HL-60/S4 (cell line): ENCODE results near the gene CAMKK2.

Experiments
- in situ Hi-C: fragments of 300-500 bp; cut with MboI; formaldehyde crosslinking; loops from 2 replicates; pipeline ENCODE4 v1.14.3; 2022; ENCODE audit warnings: low sequenced_read_pairs

Gene CAMKK2

DNA sequence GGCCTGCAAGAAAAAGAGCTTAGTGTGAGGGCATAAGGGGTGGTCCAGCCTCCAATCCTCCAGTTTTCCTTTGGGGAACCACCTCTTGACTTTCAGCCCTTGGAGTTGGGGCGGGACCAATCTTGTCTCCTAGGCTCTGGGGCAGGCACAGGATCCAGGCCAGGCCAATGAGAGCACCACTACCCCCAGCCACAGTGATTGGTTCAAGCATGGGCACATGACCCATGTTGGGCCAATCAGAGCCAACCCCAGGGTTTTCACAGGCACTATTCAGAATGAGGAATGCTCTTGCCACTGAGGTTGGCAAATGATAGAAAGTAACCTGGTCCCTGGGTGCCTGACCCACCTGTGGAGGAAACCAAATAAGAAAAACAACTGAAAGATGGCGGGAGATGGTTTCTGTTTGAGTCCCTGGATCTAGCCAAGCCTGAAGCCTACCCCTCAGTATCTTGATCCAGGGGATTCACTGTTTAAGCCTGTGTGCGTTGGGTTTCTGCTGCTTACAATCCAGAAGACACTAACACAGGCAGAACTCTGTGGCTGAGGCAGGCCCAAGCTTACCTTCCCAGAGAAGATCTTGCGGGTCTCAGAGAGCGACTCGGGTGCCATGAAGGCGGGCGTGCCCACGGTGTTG is 43.7 kb downstream of the CAMKK2 start:
- in situ Hi-C loops: no loop called here

GRCh38 chr12:121251838-121252237 is 44.7 kb downstream of the CAMKK2 start:
- in situ Hi-C loops: no loop called here

DNA sequence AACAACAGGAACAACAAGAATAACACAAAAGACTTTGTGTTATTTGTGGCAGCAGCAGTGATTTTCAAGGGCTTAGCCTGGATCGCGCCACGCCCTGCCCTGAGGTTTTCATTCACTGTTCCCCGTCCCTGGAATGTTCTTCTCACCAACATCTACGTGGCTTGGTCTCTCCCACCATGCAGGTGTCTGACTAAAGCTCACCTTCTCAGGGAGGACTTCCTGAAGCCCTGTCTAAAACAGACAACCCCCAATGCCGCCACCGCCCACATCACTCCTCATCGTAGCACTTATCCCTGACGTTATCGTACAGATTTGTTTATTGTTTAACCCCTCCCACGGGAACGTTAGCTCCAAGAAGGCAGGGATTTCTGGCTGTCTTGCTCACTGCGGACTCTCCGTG is 46.1 kb downstream of the CAMKK2 start:
- in situ Hi-C loops: no loop called here

DNA sequence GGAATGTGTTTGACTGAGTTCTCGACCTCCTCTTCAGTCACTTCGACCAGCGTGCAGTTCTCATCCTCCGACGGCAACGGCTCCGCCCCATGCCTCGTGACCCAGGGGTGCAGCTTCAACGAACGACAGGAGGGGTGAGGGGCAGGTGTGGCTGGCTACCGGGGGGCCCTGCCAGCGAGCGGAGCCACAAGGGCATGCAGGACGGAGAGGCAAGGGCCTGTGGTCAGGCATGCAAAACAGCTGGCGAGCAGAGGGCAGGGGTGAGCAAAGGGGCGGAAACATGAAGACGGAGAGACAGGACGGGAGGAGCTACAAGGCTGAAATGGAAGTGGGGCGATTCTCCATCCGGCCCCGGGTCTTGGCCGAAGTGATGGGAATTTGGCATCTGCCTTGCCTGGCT is 47.9 kb downstream of the CAMKK2 start:
- in situ Hi-C loops: no loop called here

GRCh38 chr12:121246893-121247557 is 49.5 kb downstream of the CAMKK2 start:
- in situ Hi-C loops: no loop called here

GRCh38 chr12:121245951-121246350 is 50.6 kb downstream of the CAMKK2 start:
- in situ Hi-C loops: no loop called here

DNA sequence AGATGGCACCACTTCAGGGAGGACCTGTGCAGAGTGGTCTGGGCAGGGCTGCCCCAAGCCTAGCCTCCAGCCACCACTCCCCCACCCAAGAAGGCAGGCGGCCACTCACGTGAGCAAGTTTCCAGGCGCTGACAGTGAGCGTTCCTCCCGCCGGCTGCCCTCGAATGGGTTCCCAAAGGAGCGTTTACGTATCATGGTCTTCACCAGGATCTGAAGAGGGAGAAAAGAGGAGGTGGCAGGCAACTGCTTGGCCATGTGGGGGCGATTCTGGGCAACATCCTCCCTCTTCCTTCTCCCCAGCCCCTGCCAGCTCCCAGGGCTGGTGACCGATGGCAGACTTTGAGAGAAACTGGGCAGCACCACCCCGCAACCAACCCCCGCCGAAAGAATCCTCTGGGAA is 51.5 kb downstream of the CAMKK2 start:
- in situ Hi-C loops: no loop called here

DNA sequence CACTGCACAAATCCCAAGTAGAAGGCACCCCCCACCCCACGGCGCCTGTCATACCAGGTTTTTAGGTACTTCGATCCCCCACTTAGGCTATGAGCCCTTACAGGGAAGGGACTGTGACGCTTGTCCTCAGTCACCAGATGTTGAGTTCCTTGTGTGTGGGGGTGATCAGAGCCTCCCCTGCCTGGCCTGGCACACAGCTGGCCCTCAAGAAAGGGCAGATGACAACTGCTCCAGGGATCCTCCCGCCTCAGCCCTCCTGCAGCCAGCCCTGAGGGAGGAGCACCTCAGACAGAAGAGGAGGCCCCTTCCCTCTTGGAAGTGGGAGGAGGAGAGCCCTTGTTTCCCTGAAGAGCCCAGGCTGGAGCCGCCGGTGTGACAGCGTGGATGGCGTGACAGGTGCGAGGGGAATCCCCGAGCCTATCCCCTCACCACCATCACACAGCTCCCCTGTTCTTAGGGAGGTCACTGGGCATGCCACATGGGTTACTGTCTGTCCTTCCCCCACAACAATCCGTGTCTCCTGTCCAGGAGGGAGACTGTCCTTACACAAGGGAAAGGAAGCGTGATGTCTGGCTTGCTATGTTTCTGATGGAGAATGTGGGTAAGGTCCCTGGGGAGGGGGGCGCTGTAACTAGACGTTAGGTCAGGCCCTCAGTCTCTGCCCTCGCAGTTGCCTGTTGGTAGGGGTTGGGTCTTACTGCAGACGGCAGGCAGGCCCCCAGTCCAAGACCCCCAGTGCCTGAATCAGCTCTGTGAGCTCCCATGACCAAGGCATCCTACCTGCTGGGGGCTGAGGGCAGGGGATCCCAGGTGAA is 55.1 kb downstream of the CAMKK2 start:
- in situ Hi-C loops: no loop called here

- in situ Hi-C loops: no loop called here
Observed at GRCh38 chr12:121240484-121241101, 55.9 kb downstream of the CAMKK2 start.

- in situ Hi-C loops: no loop called here
Observed at GRCh38 chr12:121240062-121240420, 56.5 kb downstream of the CAMKK2 start.

DNA sequence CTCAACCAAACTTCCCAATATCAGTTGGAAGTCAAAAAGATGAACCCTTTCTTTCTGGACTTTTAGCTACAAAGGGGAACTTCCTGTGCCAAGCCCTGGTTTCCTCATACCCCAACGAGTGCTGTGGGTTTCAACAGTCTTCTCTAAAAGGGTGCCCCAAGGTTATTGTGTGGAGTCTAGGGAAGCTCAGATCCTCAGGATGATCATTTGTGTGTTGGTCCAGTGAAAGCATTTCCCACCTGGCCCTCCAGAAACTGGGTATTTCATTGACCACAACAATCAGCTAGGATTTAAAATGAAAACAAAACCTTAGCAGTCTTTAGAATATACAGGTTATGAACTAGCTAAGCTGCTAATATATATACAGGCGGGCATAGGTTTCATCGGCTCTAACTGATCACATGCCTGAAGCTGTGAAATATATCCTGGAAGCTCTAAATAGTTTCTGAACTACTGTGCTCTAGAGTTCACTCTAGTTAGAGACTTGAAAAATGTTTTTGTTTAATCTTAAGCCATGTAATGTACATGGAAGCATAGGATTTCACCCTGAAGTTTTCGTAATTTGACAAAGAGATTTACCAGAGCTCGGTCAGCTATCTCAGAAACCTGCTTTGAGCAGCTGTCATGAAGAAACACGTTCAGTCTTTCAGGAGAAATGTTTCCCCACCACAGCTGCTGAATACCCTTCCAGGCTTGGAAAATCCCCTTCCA is 57.0 kb downstream of the CAMKK2 start:
- in situ Hi-C loops: no loop called here

- in situ Hi-C loops: no loop called here
Observed at GRCh38 chr12:121238604-121239350, 57.7 kb downstream of the CAMKK2 start.

DNA sequence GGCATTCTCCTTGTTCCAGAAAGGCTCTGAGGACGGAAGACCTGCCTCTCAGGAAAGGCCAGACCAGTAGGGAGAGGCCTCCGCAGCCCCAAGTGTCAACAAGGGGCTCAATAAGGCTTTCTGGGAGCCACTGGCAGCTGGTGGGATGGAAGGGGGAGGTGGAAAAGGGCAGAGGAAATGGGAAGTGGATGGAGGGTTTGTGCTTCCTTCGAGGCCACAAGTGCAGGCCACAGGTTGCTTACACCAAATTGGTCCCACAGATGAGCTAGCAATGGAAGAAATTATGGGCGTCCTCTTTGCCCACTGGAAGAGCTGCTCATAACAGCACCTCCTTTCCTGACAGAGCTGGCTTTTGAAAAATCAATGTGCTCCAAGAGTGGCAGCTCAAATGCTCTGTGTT is 58.4 kb downstream of the CAMKK2 start:
- in situ Hi-C loops: no loop called here

GRCh38 chr12:121237415-121237814 is 59.1 kb downstream of the CAMKK2 start:
- in situ Hi-C loops: no loop called here

GRCh38 chr12:121236776-121237175 is 59.7 kb downstream of the CAMKK2 start:
- in situ Hi-C loops: no loop called here

DNA sequence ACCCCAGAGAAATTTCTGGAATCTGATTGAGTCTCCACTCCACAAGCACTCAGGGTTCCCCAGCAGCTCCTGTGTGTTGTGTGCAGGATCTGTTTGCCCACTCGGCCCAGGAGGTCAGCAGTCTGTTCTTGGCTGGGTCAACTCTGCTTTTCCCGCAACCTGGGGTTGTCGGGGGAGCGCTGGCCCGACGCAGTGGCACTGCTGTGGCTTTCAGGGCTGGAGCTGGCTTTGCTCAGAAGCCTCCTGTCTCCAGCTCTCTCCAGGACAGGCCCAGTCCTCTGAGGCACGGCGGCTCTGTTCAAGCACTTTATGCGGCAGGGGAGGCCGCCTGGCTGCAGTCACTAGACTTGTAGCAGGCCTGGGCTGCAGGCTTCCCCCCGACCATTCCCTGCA is 62.9 kb downstream of the CAMKK2 start:
- in situ Hi-C loops: no loop called here

- in situ Hi-C loops: no loop called here
Observed at GRCh38 chr12:121232977-121233627, 63.4 kb downstream of the CAMKK2 start.

- in situ Hi-C loops: no loop called here
Observed at GRCh38 chr12:121232163-121232562, 64.3 kb downstream of the CAMKK2 start.

GRCh38 chr12:121230538-121230907 is 66.0 kb downstream of the CAMKK2 start:
- in situ Hi-C loops: no loop called here
